ENCODE measurements around the gene NCAPD2. TPM values are rescaled to one million over a fixed set of nuclear protein-coding genes. Genes with fewer than 3 reads are reported as not detected.

Gene NCAPD2
- total RNA-seq, 1 experiment from 2014 or later = 53.5 TPM

GRCh38 chr12:6573001-6573400, 79.1 kb downstream of the NCAPD2 start:
- no peak for DNase-seq (ENCODE audit: low read depth, low spot score)
- in situ Hi-C loops (cut with HindIII; ENCODE audit: low pct_unique_long_range_greater_than_20kb, low sequenced_read_pairs) = no loop called here

- no peak for DNase-seq (ENCODE audit: low read depth, low spot score)
- in situ Hi-C loops (cut with HindIII; ENCODE audit: low pct_unique_long_range_greater_than_20kb, low sequenced_read_pairs) = no loop called here
Observed at GRCh38 chr12:6574576-6575295, 80.8 kb downstream of the NCAPD2 start.

GRCh38 chr12:6575648-6576047, 81.7 kb downstream of the NCAPD2 start:
- DNase-seq (ENCODE audit: low read depth, low spot score) = no peak
- in situ Hi-C loops (cut with HindIII; ENCODE audit: low pct_unique_long_range_greater_than_20kb, low sequenced_read_pairs) = no loop called here

Small RNA genes within 50 kb of the gene (small RNA-seq; reads per million reads assigned to genes)
- gene SCARNA11 = 43.5 to 115 reads per million in 2 experiments

Other genes starting within 250 kb of the NCAPD2 start
- gene PLEKHG6, start 183.4 kb upstream of the NCAPD2 start, total RNA-seq (2014; rRNA removed; shearing (Covaris generic)) = not detected in 2 replicates
- gene TNFRSF1A, start 152.0 kb upstream of the NCAPD2 start, total RNA-seq (2014; rRNA removed; shearing (Covaris generic)) = 82.4 and 98.0 TPM in 2 replicates
- not detected in 2 replicates for gene SCNN1A, start 118.5 kb upstream of the NCAPD2 start, total RNA-seq (2014; rRNA removed; shearing (Covaris generic))
- gene LTBR, start 109.9 kb upstream of the NCAPD2 start, total RNA-seq (2014; rRNA removed; shearing (Covaris generic)) = 127 and 128 TPM in 2 replicates
- not detected in 2 replicates for gene CD27, start 49.1 kb upstream of the NCAPD2 start, total RNA-seq (2014; rRNA removed; shearing (Covaris generic))
- 24.1 and 31.2 TPM in 2 replicates for gene TAPBPL, start 42.1 kb upstream of the NCAPD2 start, total RNA-seq (2014; rRNA removed; shearing (Covaris generic))
- gene VAMP1, start 23.4 kb upstream of the NCAPD2 start, total RNA-seq (2014; rRNA removed; shearing (Covaris generic)) = 0.59 and 2.7 TPM in 2 replicates
- gene MRPL51, start 840 bp upstream of the NCAPD2 start, total RNA-seq (2014; rRNA removed; shearing (Covaris generic)) = 252 and 261 TPM in 2 replicates
- gene GAPDH, start 40.4 kb downstream of the NCAPD2 start, total RNA-seq (2014; rRNA removed; shearing (Covaris generic)) = 9,488 and 9,829 TPM in 2 replicates
- 6.2 and 7.5 TPM in 2 replicates for gene IFFO1, start 61.9 kb downstream of the NCAPD2 start, total RNA-seq (2014; rRNA removed; shearing (Covaris generic))
- gene NOP2, start 74.2 kb downstream of the NCAPD2 start, total RNA-seq (2014; rRNA removed; shearing (Covaris generic)) = 63.6 and 77.1 TPM in 2 replicates
- 154 TPM in 2 replicates for gene CHD4, start 113.3 kb downstream of the NCAPD2 start, total RNA-seq (2014; rRNA removed; shearing (Covaris generic))
- gene LPAR5, start 141.9 kb downstream of the NCAPD2 start, total RNA-seq (2014; rRNA removed; shearing (Covaris generic)) = 0.11 TPM in 1 of 2 replicates, not detected in the other
- gene ACRBP, start 153.3 kb downstream of the NCAPD2 start, total RNA-seq (2014; rRNA removed; shearing (Covaris generic)) = 0.21 and 0.37 TPM in 2 replicates
- gene ING4, start 169.0 kb downstream of the NCAPD2 start, total RNA-seq (2014; rRNA removed; shearing (Covaris generic)) = 23.6 and 24.4 TPM in 2 replicates
- 20.9 and 24.4 TPM in 2 replicates for gene ZNF384, start 195.3 kb downstream of the NCAPD2 start, total RNA-seq (2014; rRNA removed; shearing (Covaris generic))
- gene PIANP, start 206.7 kb downstream of the NCAPD2 start, total RNA-seq (2014; rRNA removed; shearing (Covaris generic)) = not detected in 2 replicates
- 122 and 133 TPM in 2 replicates for gene COPS7A, start 229.9 kb downstream of the NCAPD2 start, total RNA-seq (2014; rRNA removed; shearing (Covaris generic))

Measured in SK-MEL-5 (cell line).